H1 (cell line): ENCODE results near the gene ATG4C. TPM values are rescaled to one million over a fixed set of nuclear protein-coding genes. Genes with fewer than 3 reads are reported as not detected.

Experiments used
- CTCF ChIA-PET: fragments of 300-600 bp; sonication (Branson Sonifier 250); formaldehyde crosslinking; loops from one replicate; lab custom pipeline; 2021; ENCODE audit not compliant: partially characterized antibody; lab: Charles Lee
- POLR2A ChIA-PET: fragments of 300-600 bp; sonication (Branson Sonifier 250); formaldehyde crosslinking; loops from one replicate; lab custom pipeline; 2021; ENCODE audit warnings: inconsistent platforms; ENCODE audit not compliant: partially characterized antibody; lab: Charles Lee
- DNase-seq, 2 experiments: peaks; one replicate each; pipeline versions ENCODE4 v3.0.0 to v3.0.0-alpha.2; 2010 to 2022; ENCODE audit warnings: low spot score in 2 of 2, low read depth in 1 of 2, mixed read lengths in 1 of 2
- FAIRE-seq: peaks from 2 replicates; lab custom pipeline; 2011; peaks lifted over from hg19 to GRCh38; lab: Jason Lieb, UNC
- H2AFZ ChIP-seq: 2 replicates; pipeline ENCODE4 v1.8.1; 2012; ENCODE audit warnings: low read length, inconsistent platforms
- H2AK5ac ChIP-seq: 2 replicates; pipeline ENCODE4 v1.6.1; 2013; ENCODE audit warnings: low read depth, low read length
- H2BK120ac ChIP-seq: replicated peaks from 2 replicates; pipeline ENCODE3; 2013; ENCODE audit warnings: low read depth, low read length, inconsistent platforms
- H2BK12ac ChIP-seq: 2 replicates; pipeline ENCODE4 v1.6.1; 2013; ENCODE audit warnings: low read depth, low read length
- H2BK15ac ChIP-seq: 2 replicates; pipeline ENCODE4 v1.6.1; 2013; ENCODE audit warnings: low read length
- H2BK20ac ChIP-seq: 2 replicates; pipeline ENCODE4 v1.6.1; 2013; ENCODE audit warnings: low read length
- H2BK5ac ChIP-seq: 2 replicates; pipeline ENCODE4 v1.6.1; 2013; ENCODE audit warnings: low read depth, low read length
- H3K14ac ChIP-seq: 2 replicates; pipeline ENCODE4 v1.6.1; 2013; ENCODE audit warnings: inconsistent platforms; ENCODE audit not compliant: insufficient read length
- H3K18ac ChIP-seq: 2 replicates; pipeline ENCODE4 v1.6.1; 2013; ENCODE audit warnings: low read length; ENCODE audit errors: extremely low read depth
- H3K23ac ChIP-seq: 2 replicates; pipeline ENCODE4 v1.6.1; 2013; ENCODE audit warnings: inconsistent platforms; ENCODE audit not compliant: insufficient read length
- H3K23me2 ChIP-seq: 2 replicates; pipeline ENCODE4 v1.6.1; 2013; ENCODE audit warnings: low read depth, low read length
- H3K27ac ChIP-seq: 2 replicates; pipeline ENCODE4 v1.6.1; 2011; ENCODE audit warnings: low read depth, low read length, inconsistent platforms
- H3K27me3 ChIP-seq, 4 experiments: replicated peaks in 1 of 4; 1 replicate in 1 of 4; 2 replicates in 3 of 4; pipeline versions ENCODE4 v1.6.1 to v1.8.1; 2011 to 2013; ENCODE audit warnings: low read length in 3 of 4, mild to moderate bottlenecking in 3 of 4, inconsistent platforms in 2 of 4, mixed read lengths in 2 of 4, moderate library complexity in 1 of 4; ENCODE audit not compliant: control insufficient read depth in 3 of 4, insufficient read depth in 3 of 4; ENCODE audit errors: extremely low read depth in 1 of 4
- H3K36me3 ChIP-seq, 4 experiments: 2 replicates each; pipeline versions ENCODE4 v1.6.1 to v1.8.1; 2011 to 2013; ENCODE audit warnings: mild to moderate bottlenecking in 4 of 4, low read length in 3 of 4, moderate library complexity in 2 of 4, control low read depth in 1 of 4, inconsistent platforms in 1 of 4; ENCODE audit not compliant: insufficient read depth in 4 of 4, control insufficient read depth in 2 of 4
- H3K4ac ChIP-seq: replicated peaks from 2 replicates; pipeline ENCODE3; 2013; ENCODE audit warnings: low read length, low read depth, mixed read lengths, inconsistent platforms; ENCODE audit not compliant: insufficient read length
- H3K4me1 ChIP-seq, 4 experiments: replicated peaks in 1 of 4; 1 replicate in 1 of 4; 2 replicates in 3 of 4; pipeline versions ENCODE4 v1.6.1 to v1.8.1; 2011 to 2013; ENCODE audit warnings: low read length in 3 of 4, inconsistent platforms in 2 of 4, mixed read lengths in 1 of 4; ENCODE audit not compliant: insufficient read depth in 4 of 4, control insufficient read depth in 3 of 4
- H3K4me2 ChIP-seq, 2 experiments: 2 replicates each; pipeline versions ENCODE4 v1.6.1 to v1.8.1; 2011 to 2013; ENCODE audit warnings: low read depth in 2 of 2, low read length in 2 of 2, control low read depth in 1 of 2, inconsistent platforms in 1 of 2, mild to moderate bottlenecking in 1 of 2; ENCODE audit not compliant: insufficient read depth in 1 of 2
- H3K4me3 ChIP-seq, 4 experiments: fragments of 200-600, 300-600 bp in 1 of 4; sonication (generic), shearing (Covaris generic), sonication (Bioruptor Twin) in 1 of 4; 2 replicates each; pipeline versions ENCODE4 v1.5.1 to v1.8.1; 2011 to 2016; ENCODE audit warnings: low read length in 4 of 4, low read depth in 3 of 4, control low read depth in 2 of 4, inconsistent platforms in 2 of 4, mild to moderate bottlenecking in 2 of 4, mixed read lengths in 1 of 4, moderate library complexity in 1 of 4; ENCODE audit not compliant: insufficient read depth in 2 of 4; ENCODE audit errors: extremely low read depth in 1 of 4
- H3K56ac ChIP-seq: replicated peaks from 2 replicates; pipeline ENCODE3; 2013; ENCODE audit warnings: low read depth, mild to moderate bottlenecking, mixed read lengths, low read length, inconsistent platforms; ENCODE audit not compliant: insufficient read length
- H3K79me1 ChIP-seq: 2 replicates; pipeline ENCODE4 v1.6.1; 2013; ENCODE audit warnings: low read depth, low read length, control low read depth
- H3K79me2 ChIP-seq, 2 experiments: 2 replicates each; pipeline versions ENCODE4 v1.6.1 to v1.8.1; 2012 to 2013; ENCODE audit warnings: low read length in 2 of 2, mild to moderate bottlenecking in 2 of 2, inconsistent platforms in 1 of 2; ENCODE audit not compliant: insufficient read depth in 2 of 2, control insufficient read depth in 1 of 2
- H3K9ac ChIP-seq, 4 experiments: replicated peaks in 1 of 4; 1 replicate in 1 of 4; 2 replicates in 3 of 4; pipeline versions ENCODE4 v1.6.1 to v1.8.1; 2011 to 2013; ENCODE audit warnings: low read depth in 3 of 4, low read length in 3 of 4, control low read depth in 2 of 4, mild to moderate bottlenecking in 2 of 4, moderate library complexity in 2 of 4, inconsistent platforms in 1 of 4; ENCODE audit errors: extremely low read depth in 1 of 4
- H3K9me3 ChIP-seq, 2 experiments: 2 replicates each; pipeline versions ENCODE4 v1.6.1 to v1.8.1; 2012 to 2013; ENCODE audit warnings: mild to moderate bottlenecking in 2 of 2, moderate library complexity in 2 of 2, control low read depth in 1 of 2, inconsistent platforms in 1 of 2, low read depth in 1 of 2, low read length in 1 of 2, mixed read lengths in 1 of 2; ENCODE audit not compliant: insufficient read depth in 2 of 2
- H4K20me1 ChIP-seq, 2 experiments: replicated peaks in 1 of 2; 2 replicates each; pipeline versions ENCODE3 to v1.8.1; 2011 to 2013; ENCODE audit warnings: inconsistent platforms in 2 of 2, low read length in 2 of 2, mild to moderate bottlenecking in 1 of 2; ENCODE audit not compliant: insufficient read depth in 2 of 2, control insufficient read depth in 1 of 2
- H4K5ac ChIP-seq: 2 replicates; pipeline ENCODE4 v1.6.1; 2013; ENCODE audit warnings: low read length, low read depth, mixed read lengths, inconsistent platforms; ENCODE audit not compliant: insufficient read length
- H4K8ac ChIP-seq: 2 replicates; pipeline ENCODE4 v1.8.0; 2013; ENCODE audit warnings: mild to moderate bottlenecking, moderate library complexity, low read length, inconsistent platforms; ENCODE audit not compliant: insufficient read depth; ENCODE audit errors: extremely low read depth
- H4K91ac ChIP-seq: replicated peaks from 2 replicates; pipeline ENCODE3; 2013; ENCODE audit warnings: low read length, mixed read lengths, inconsistent platforms; ENCODE audit not compliant: insufficient read length
- ASH2L ChIP-seq: fragments of 200-600, 300-600 bp; sonication (generic); IDR thresholded peaks from one replicate; pipeline ENCODE4 v1.7.1; 2017; ENCODE audit warnings: low read length
- BACH1 ChIP-seq: IDR thresholded peaks from 2 replicates; pipeline ENCODE4 v1.6.1; 2012; ENCODE audit warnings: low read length, improper control_type of control experiment
- CBX8 ChIP-seq: fragments of 300-800, 300-1000 bp; sonication (generic); IDR thresholded peaks from 2 replicates; pipeline ENCODE4 v1.7.1; 2016; ENCODE audit warnings: low read depth, low read length, borderline replicate concordance
- EP300 ChIP-seq, 2 experiments: IDR thresholded peaks; 1 replicate in 1 of 2; 2 replicates in 1 of 2; pipeline ENCODE4 v1.6.1; 2011 to 2012; ENCODE audit warnings: low read depth in 2 of 2, low read length in 2 of 2, mild to moderate bottlenecking in 2 of 2, borderline replicate concordance in 1 of 2, inconsistent platforms in 1 of 2, moderate library complexity in 1 of 2
- EZH2 ChIP-seq: fragments of 200-600 bp; sonication (generic); IDR thresholded peaks from 2 replicates; pipeline ENCODE4 v1.7.1; 2012; ENCODE audit warnings: low read depth, mild to moderate bottlenecking, moderate library complexity, low read length, inconsistent platforms; ENCODE audit not compliant: severe bottlenecking
- HDAC6 ChIP-seq: IDR thresholded peaks from one replicate; pipeline ENCODE4 v1.7.1; 2012; ENCODE audit warnings: low read depth, mild to moderate bottlenecking, inconsistent platforms, low read length, moderate library complexity
- JUN ChIP-seq: IDR thresholded peaks from 2 replicates; pipeline ENCODE4 v1.6.1; 2011; ENCODE audit warnings: low read depth, mild to moderate bottlenecking, improper control_type of control experiment, low read length
- JUND ChIP-seq: IDR thresholded peaks from 2 replicates; pipeline ENCODE4 v1.6.1; 2011; ENCODE audit warnings: mild to moderate bottlenecking, improper control_type of control experiment, low read length
- PHF8 ChIP-seq: fragments of 200-600 bp; sonication (generic); conservative IDR thresholded peaks from 2 replicates; pipeline ENCODE4 v1.7.1; 2012; ENCODE audit warnings: low read depth, mild to moderate bottlenecking, inconsistent platforms, low read length, moderate library complexity
- POLR2A ChIP-seq, 2 experiments: IDR thresholded peaks; 1 replicate in 1 of 2; 2 replicates in 1 of 2; pipeline ENCODE4 v1.6.1; 2011; ENCODE audit warnings: low read depth in 2 of 2, low read length in 2 of 2, mild to moderate bottlenecking in 2 of 2; ENCODE audit errors: control extremely low read depth in 1 of 2
- POLR2AphosphoS5 ChIP-seq: IDR thresholded peaks from 2 replicates; pipeline ENCODE4 v1.6.1; 2011; ENCODE audit warnings: low read depth, low read length
- POU5F1 ChIP-seq: IDR thresholded peaks from 2 replicates; pipeline ENCODE4 v1.6.1; 2011; ENCODE audit warnings: low read depth, mild to moderate bottlenecking, low read length, moderate library complexity
- RBBP5 ChIP-seq: IDR thresholded peaks from 2 replicates; pipeline ENCODE4 v1.7.1; 2012; ENCODE audit warnings: low read depth, mild to moderate bottlenecking, inconsistent platforms, low read length, moderate library complexity, borderline replicate concordance
- RFX5 ChIP-seq: IDR thresholded peaks from 2 replicates; pipeline ENCODE4 v1.6.1; 2011; ENCODE audit warnings: low read depth, low read length, improper control_type of control experiment, borderline replicate concordance
- SP4 ChIP-seq: IDR thresholded peaks from 2 replicates; pipeline ENCODE4 v1.6.1; 2012; ENCODE audit warnings: low read length, inconsistent platforms
- TAF1 ChIP-seq: IDR thresholded peaks from 2 replicates; pipeline ENCODE4 v1.6.1; 2011; ENCODE audit warnings: mild to moderate bottlenecking, low read depth, low read length
- WGBS, 2 experiments: shearing (Covaris generic) in 1 of 2; methylation state at CpG; one replicate each; pipeline versions ENCODE4 v1.1.6 to v1.1.7; 2013 to 2015; ENCODE audit warnings: low lambda C conversion rate in 2 of 2, mixed read lengths in 2 of 2, inconsistent platforms in 1 of 2, low coverage in 1 of 2, missing lambda C conversion rate in 1 of 2; ENCODE audit not compliant: insufficient replicate concordance in 2 of 2, insufficient coverage in 1 of 2, insufficient read length in 1 of 2; ENCODE audit errors: extremely low coverage in 1 of 2, missing lambda C conversion rate in 1 of 2; 5-methylcytosine and 5-hydroxymethylcytosine counted together
- polyA plus RNA-seq, 7 experiments: library from polyadenylated mRNA; depleted of rRNA in 3 of 7; stranded (reverse) in 5 of 7; unstranded in 2 of 7; fragments of >200 nt in 5 of 7; fragments of 200-250 nt in 2 of 7; gene quantifications; 1 replicate in 5 of 7; 2 replicates in 1 of 7; 4 replicates in 1 of 7; pipeline versions ENCODE4 v1.2.1 to v1.2.3, GENCODE V29; 2011 to 2013; ENCODE audit warnings: missing spikeins in 2 of 7, mixed read lengths in 2 of 7
- total RNA-seq: library from RNA; stranded (reverse); fragmentation: NEBNext Ultra II Directional; extraction: Animal tissue kit (Norgen Biotek cat#: 25700); gene quantifications from 2 replicates; pipeline ENCODE4 v1.2.1, GENCODE V29; 2021

Gene ATG4C
- total and polyA plus RNA-seq, 2 of the 8 experiments (the other 6 are each of a cell fraction or from before 2014, with no cell fraction given): 5.1 to 22.2 TPM

GRCh38 chr1:62875676-62876075, 91.7 kb downstream of the ATG4C start:
- Histone ChIP-seq H2BK15ac (no peak overlapping the region), H2BK12ac (no peak overlapping the region), H3K23ac (no peak overlapping the region), H3K23me2 (no peaks in the 10 kb centered on the region), H3K27ac (no peak overlapping the region), H2BK120ac (no peak overlapping the region), H3K9me3 (peaks cover 0 to 9% of the 10 kb centered on the region in 2 experiments; a peak in 1 of 4 replicates), H3K79me1 (no peaks in the 10 kb centered on the region), H3K36me3 (no peaks in the 10 kb centered on the region), H3K4me1 (no peaks in the 10 kb centered on the region), H4K8ac (no peak overlapping the region), H3K79me2 (no peaks in the 10 kb centered on the region), H3K27me3 (no peaks in the 10 kb centered on the region), H3K18ac (no peak overlapping the region), H2BK20ac (no peak overlapping the region), H3K14ac (no peak overlapping the region), H4K91ac (no peak overlapping the region), H3K56ac (no peak overlapping the region), H3K9ac (no peak overlapping the region), H3K4me2 (no peak overlapping the region), H2AFZ (no peak overlapping the region), H3K4me3 (no peak overlapping the region), H2AK5ac (no peak overlapping the region), H4K20me1 (no peaks in the 10 kb centered on the region), H4K5ac (no peak overlapping the region), H2BK5ac (no peak overlapping the region), H3K4ac (no peak overlapping the region)
- 94% methylated on average over 3 of the region's 3 CpGs; no CpG with 5 or more reads in 1 of the 2 experiments for WGBS, 2 experiments
- ChIA-PET POLR2A (no interaction called here), CTCF (interaction anchor here (3.3 kb wide), 1 partner anchor 31 kb away, joined by 20 read pairs; no protein-coding TSS in a partner anchor)
- FAIRE-seq (no peak), DNase-seq (no peak)
- TF ChIP-seq RFX5 (no peak), POU5F1 (no peak), SP4 (no peak), CBX8 (no peak), JUN (no peak), POLR2AphosphoS5 (no peak), EP300 (IDR thresholded peaks at IDR 0.05; ENCODE audit: borderline replicate concordance in 1 of 2, low read depth in 2 of 2, low read length in 2 of 2) (no peak), ASH2L (no peak), JUND (no peak), TAF1 (no peak), RBBP5 (no peak), POLR2A (IDR thresholded peaks at IDR 0.05; ENCODE audit: control extremely low read depth in 1 of 2, low read depth in 2 of 2, low read length in 2 of 2) (no peak), HDAC6 (no peak), BACH1 (no peak), PHF8 (no peak), EZH2 (no peak)
